ENCODE data around the gene RFTN1. TPM values are rescaled to one million over a fixed set of nuclear protein-coding genes. Genes with fewer than 3 reads are reported as not detected.

RFTN1 gene
- total and polyA plus RNA-seq, 2 of the 8 experiments (the other 6 are each of a cell fraction or from before 2014, with no cell fraction given) = 4.6 to 6.7 TPM

GRCh38 chr3:16484984-16485383 is 28.5 kb downstream of the RFTN1 start:
- no peaks in the 10 kb centered on the region; a peak in 1 of 8 replicates for H3K36me3 ChIP-seq (ENCODE audit: control insufficient read depth in 2 of 4, insufficient read depth in 4 of 4, low read length in 3 of 4)
- H3K4me1 ChIP-seq (replicated peaks in 1 of 4; ENCODE audit: control insufficient read depth in 3 of 4, insufficient read depth in 4 of 4, low read length in 3 of 4) = peaks cover 6 to 26% (median 18%) of the 10 kb centered on the region in 4 experiments; a peak in 6 of 7 replicates
- no peaks in the 10 kb centered on the region for H3K79me1 ChIP-seq (ENCODE audit: low read depth, low read length)
- FAIRE-seq (no peak), DNase-seq (ENCODE audit: low read depth in 1 of 2, low spot score in 2 of 2) (no peak)
- TF ChIP-seq EGR1 (IDR thresholded peaks at IDR 0.05; ENCODE audit: borderline replicate concordance, low read depth, low read length) = no peak
- no peak for TF ChIP-seq HDAC6 (IDR thresholded peaks at IDR 0.05; ENCODE audit: low read depth, low read length)
- TF ChIP-seq GTF2F1 (IDR thresholded peaks at IDR 0.05; ENCODE audit: borderline replicate concordance, low read depth, low read length) = no peak
- no peak for TF ChIP-seq CHD2 (IDR thresholded peaks at IDR 0.05; ENCODE audit: low read length)
- no peak for TF ChIP-seq ASH2L (IDR thresholded peaks at IDR 0.05; ENCODE audit: low read length)
- no peak for TF ChIP-seq KDM4A (IDR thresholded peaks at IDR 0.05; ENCODE audit: low read depth, low read length, severe bottlenecking)
- TF ChIP-seq SIX5 (IDR thresholded peaks at IDR 0.05; ENCODE audit: low read depth, low read length) = no peak
- H4K91ac ChIP-seq (replicated peaks; ENCODE audit: insufficient read length, low read length) = no peak overlapping the region
- WGBS, 2 experiments (ENCODE audit: extremely low coverage in 1 of 2, insufficient coverage in 1 of 2, insufficient read length in 1 of 2, insufficient replicate concordance in 2 of 2, low coverage in 1 of 2, low lambda C conversion rate in 2 of 2, missing lambda C conversion rate in 1 of 2) = 86% methylated on average over 2 of the region's 2 CpGs; no CpG with 5 or more reads in 1 of the 2 experiments
- H3K79me2 ChIP-seq (ENCODE audit: control insufficient read depth in 1 of 2, insufficient read depth in 2 of 2, low read length in 2 of 2) = no peaks in the 10 kb centered on the region; a peak in 1 of 4 replicates
- H2BK12ac ChIP-seq (ENCODE audit: low read depth, low read length) = peak overlapping the region; percentile 77
- POLR2A ChIA-PET (ENCODE audit: partially characterized antibody) = interaction anchor here (0.6 kb wide), 1 partner anchor 696 kb away, joined by 3 read pairs; no protein-coding TSS in a partner anchor
- H2AFZ ChIP-seq (ENCODE audit: low read length) = no peak overlapping the region
- H2BK120ac ChIP-seq (replicated peaks; ENCODE audit: low read depth, low read length) = no peak overlapping the region
- no peak overlapping the region for H3K27ac ChIP-seq (ENCODE audit: low read depth, low read length)
- H2BK20ac ChIP-seq (ENCODE audit: low read length) = no peak overlapping the region
- no peak overlapping the region for H3K14ac ChIP-seq (ENCODE audit: insufficient read length)
- H4K8ac ChIP-seq (ENCODE audit: extremely low read depth, insufficient read depth, low read length) = no peak overlapping the region
- H3K23ac ChIP-seq (ENCODE audit: insufficient read length) = no peak overlapping the region
- H4K5ac ChIP-seq (ENCODE audit: insufficient read length, low read depth, low read length) = no peak overlapping the region
- H3K56ac ChIP-seq (replicated peaks; ENCODE audit: insufficient read length, low read depth, low read length) = no peak overlapping the region
- H3K9ac ChIP-seq (replicated peaks in 1 of 4; ENCODE audit: extremely low read depth in 1 of 4, low read depth in 3 of 4, low read length in 3 of 4) = no peak overlapping the region
- no peak overlapping the region for H2AK5ac ChIP-seq (ENCODE audit: low read depth, low read length)
- H2BK15ac ChIP-seq (ENCODE audit: low read length) = peak overlapping the region; percentile 63
- no peak overlapping the region for H3K4ac ChIP-seq (replicated peaks; ENCODE audit: insufficient read length, low read depth, low read length)
- no peaks in the 10 kb centered on the region for H4K20me1 ChIP-seq (replicated peaks in 1 of 2; ENCODE audit: control insufficient read depth in 1 of 2, insufficient read depth in 2 of 2, low read length in 2 of 2)
- H3K4me2 ChIP-seq (ENCODE audit: insufficient read depth in 1 of 2, low read depth in 2 of 2, low read length in 2 of 2) = no peak overlapping the region
- no peak overlapping the region for H3K18ac ChIP-seq (ENCODE audit: extremely low read depth, low read length)
- H3K27me3 ChIP-seq (replicated peaks in 1 of 4; ENCODE audit: control insufficient read depth in 3 of 4, extremely low read depth in 1 of 4, insufficient read depth in 3 of 4, low read length in 3 of 4) = no peaks in the 10 kb centered on the region
- no peak overlapping the region for H3K4me3 ChIP-seq (ENCODE audit: extremely low read depth in 1 of 4, insufficient read depth in 2 of 4, low read depth in 3 of 4, low read length in 4 of 4)
- H3K9me3 ChIP-seq (ENCODE audit: insufficient read depth in 2 of 2, low read depth in 1 of 2, low read length in 1 of 2) = no peaks in the 10 kb centered on the region
- no peak overlapping the region for H2BK5ac ChIP-seq (ENCODE audit: low read depth, low read length)
- CTCF ChIA-PET (ENCODE audit: partially characterized antibody) = interaction anchor here (0.5 to 1.5 kb wide), 4 partner anchors 14 to 155 kb away, joined by 3 to 4 read pairs (median 4); no protein-coding TSS in a partner anchor
- no peaks in the 10 kb centered on the region for H3K23me2 ChIP-seq (ENCODE audit: low read depth, low read length)

All from H1 (cell line).